IPS-NIHi7 (cell line): ENCODE results near the gene TUBGCP2.
A peak's percentile ranks its signal among the peaks of the same experiment; 100 is the strongest.
"Not testable (repeated sequence)": the region's sequence is repeated elsewhere in the genome, so short reads cannot be mapped to it uniquely, and the experiment has no call there.

Source experiments
- DNase-seq: peaks from one replicate; pipeline ENCODE4 v3.0.0; 2012; ENCODE audit warnings: mixed read lengths; ENCODE audit errors: extremely low spot score

TUBGCP2 gene

GRCh38 chr10:133266056-133266795 is 42.4 kb downstream of the TUBGCP2 start:
- no peak for DNase-seq

- not testable (repeated sequence) for DNase-seq
Observed at GRCh38 chr10:133265052-133265451, 43.6 kb downstream of the TUBGCP2 start.

- DNase-seq: no peak
Observed at GRCh38 chr10:133264461-133264860, 44.2 kb downstream of the TUBGCP2 start.

GRCh38 chr10:133263674-133264073 is 45.0 kb downstream of the TUBGCP2 start:
- DNase-seq: no peak

- DNase-seq: no peak
Observed at GRCh38 chr10:133262696-133263095, 46.0 kb downstream of the TUBGCP2 start.

- peak; percentile 90 for DNase-seq
Observed at GRCh38 chr10:133261726-133262325, 46.8 kb downstream of the TUBGCP2 start.

GRCh38 chr10:133260895-133261725 is 47.6 kb downstream of the TUBGCP2 start:
- no peak for DNase-seq

- no peak for DNase-seq
Observed at GRCh38 chr10:133259602-133259989, 49.1 kb downstream of the TUBGCP2 start.

- no peak for DNase-seq
Observed at GRCh38 chr10:133258818-133259601, 49.7 kb downstream of the TUBGCP2 start.

- DNase-seq: no peak
Observed at GRCh38 chr10:133258066-133258817, 50.4 kb downstream of the TUBGCP2 start.

- DNase-seq: peak; percentile 74
Observed at GRCh38 chr10:133257489-133258065, 51.1 kb downstream of the TUBGCP2 start.

GRCh38 chr10:133255323-133255722 is 53.3 kb downstream of the TUBGCP2 start:
- no peak for DNase-seq

- no peak for DNase-seq
Observed at GRCh38 chr10:133254421-133255120, 54.1 kb downstream of the TUBGCP2 start.

GRCh38 chr10:133253361-133253955 is 55.2 kb downstream of the TUBGCP2 start:
- DNase-seq: no peak

- no peak for DNase-seq
Observed at GRCh38 chr10:133252223-133252552, 56.5 kb downstream of the TUBGCP2 start.

GRCh38 chr10:133251388-133252222 is 57.1 kb downstream of the TUBGCP2 start:
- DNase-seq: no peak

- DNase-seq: no peak
Observed at GRCh38 chr10:133249975-133250754, 58.5 kb downstream of the TUBGCP2 start.
